K562 (cell line): ENCODE data around the gene BMP10. TPM values are rescaled to one million over a fixed set of nuclear protein-coding genes. Genes with fewer than 3 reads are reported as not detected.

Source experiments
- BACH1 ChIP-seq: fragments of 200-800 bp; sonication (Bioruptor generic); IDR thresholded peaks from 2 replicates; pipeline ENCODE4 v1.6.1; 2016; ENCODE audit warnings: missing genetic modification characterization, missing compliant biosample characterization
- CHD1 ChIP-seq: fragments of 200-600 bp; sonication (generic); IDR thresholded peaks from one replicate; pipeline ENCODE4 v1.6.1; 2012; ENCODE audit warnings: mild to moderate bottlenecking, moderate library complexity, low read length, inconsistent platforms
- HOXB6 ChIP-seq: fragments of 250-450 bp; sonication (Bioruptor Pico); IDR thresholded peaks from 2 replicates; pipeline ENCODE4 v1.5.1; 2022; ENCODE audit warnings: mild to moderate bottlenecking, borderline replicate concordance
- JUND ChIP-seq, 2 experiments: IDR thresholded peaks; 2 replicates in 1 of 2; 3 replicates in 1 of 2; pipeline ENCODE4 v1.6.1; 2011; ENCODE audit warnings: borderline replicate concordance in 2 of 2, low read depth in 2 of 2, low read length in 2 of 2, improper control_type of control experiment in 1 of 2, missing biosample characterization in 1 of 2, missing genetic modification characterization in 1 of 2, missing genetic modification reagents in 1 of 2
- KDM4B ChIP-seq, 2 experiments: fragments of 450-650 bp in 1 of 2; sonication (generic) in 1 of 2; IDR thresholded peaks; 2 replicates each; pipeline ENCODE4 v1.6.1; 2016 to 2017; ENCODE audit warnings: borderline replicate concordance in 2 of 2, antibody characterized with exemption in 1 of 2, low read depth in 1 of 2, mild to moderate bottlenecking in 1 of 2
- NRF1 ChIP-seq, 2 experiments: fragments of 450-650 bp; IDR thresholded peaks in 1 of 2; conservative IDR thresholded peaks in 1 of 2; 2 replicates each; pipeline ENCODE4 v1.6.1; 2014; ENCODE audit warnings: mild to moderate bottlenecking in 2 of 2
- TRIM24 ChIP-seq, 2 experiments: fragments of 450-650 bp; IDR thresholded peaks; 2 replicates each; pipeline ENCODE4 v1.6.1; 2016
- ZKSCAN1 ChIP-seq: fragments of 150-350 bp; IDR thresholded peaks from 2 replicates; pipeline ENCODE4 v1.6.1; 2016; ENCODE audit warnings: low read depth, low read length
- ZNF212 ChIP-seq: fragments of 450-650 bp; formaldehyde crosslinking; IDR thresholded peaks from 2 replicates; pipeline ENCODE4 v1.4.0; 2020; ENCODE audit warnings: mild to moderate bottlenecking
- ZNF263 ChIP-seq: sonication (generic); formaldehyde crosslinking; IDR thresholded peaks from 2 replicates; pipeline ENCODE4 v1.8.0; 2022; ENCODE audit warnings: mild to moderate bottlenecking, missing genetic modification reagents, borderline replicate concordance
- ZNF274 ChIP-seq: IDR thresholded peaks from 2 replicates; pipeline ENCODE4 v1.6.1; 2011; ENCODE audit warnings: low read depth, mild to moderate bottlenecking, low read length, moderate library complexity, borderline replicate concordance
- ZNF395 ChIP-seq: fragments of 200-800 bp; sonication (Bioruptor generic); IDR thresholded peaks from 2 replicates; pipeline ENCODE4 v1.6.1; 2017; ENCODE audit warnings: missing genetic modification characterization, missing compliant biosample characterization
- polyA plus RNA-seq, 8 experiments: library from polyadenylated mRNA; depleted of rRNA in 4 of 8; stranded (reverse) in 5 of 8; unstranded in 3 of 8; fragments of >200 nt; fragmentation: Nextera tagmentation in 2 of 8; fragmentation: Illumina TruSeq in 1 of 8; extraction: Ambion mirVana in 2 of 8; extraction: Trizol in 1 of 8; gene quantifications; 2 replicates each; pipeline versions ENCODE4 v1.2.1 to v1.2.3, GENCODE V29; 2011 to 2014; ENCODE audit warnings: inconsistent platforms in 1 of 8, missing spikeins in 1 of 8
- total RNA-seq, 7 experiments: library from RNA; depleted of rRNA in 6 of 7; stranded (reverse); fragments of >200 nt in 6 of 7; fragmentation: Illumina TruSeq in 2 of 7; extraction: Trizol in 2 of 7; gene quantifications; 2 replicates each; pipeline versions ENCODE4 v1.2.1 to v1.2.3, GENCODE V29; 2011 to 2021; ENCODE audit warnings: low replicate concordance in 1 of 7
- TF ChIP-seq, protein P1 (sequence below): fragments of 250-450 bp; sonication (Bioruptor Pico); IDR thresholded peaks from 2 replicates; pipeline ENCODE4 v1.5.0; 2020; ENCODE audit warnings: mild to moderate bottlenecking, borderline replicate concordance
- TF ChIP-seq, protein P2 (sequence below), 2 experiments: fragments of 450-650 bp; formaldehyde crosslinking in 1 of 2; IDR thresholded peaks; 2 replicates each; pipeline versions ENCODE4 v1.4.0 to v1.6.1; 2014 to 2020; ENCODE audit warnings: mild to moderate bottlenecking in 2 of 2, borderline replicate concordance in 1 of 2, low read depth in 1 of 2

The BMP10 gene
- total and polyA plus RNA-seq, 9 of the 15 experiments (the other 6 are each of a cell fraction or from before 2014, with no cell fraction given): 0.11 to 0.91 (median 0.43) TPM

GRCh38 chr2:68839260-68839833, 31.9 kb downstream of the BMP10 start (continued):
- TF ChIP-seq ZKSCAN1: peak; percentile 44; the same call in 1 of the 2 replicates
- TF ChIP-seq BACH1 (tag): no peak
- TF ChIP-seq NRF1 (conservative IDR thresholded peaks at IDR 0.05 in 1 of 2, IDR thresholded peaks at IDR 0.05 in 1 of 2): no peak
- no peak for TF ChIP-seq HOXB6 (CRISPR knock-in tag)
- TF ChIP-seq JUND (IDR thresholded peaks at IDR 0.05; ENCODE audit: borderline replicate concordance, low read depth, low read length): 0 out of 2 replicates have a peak, but pooled peaks have one; percentile 37
- no peak for TF ChIP-seq JUND (tag; IDR thresholded peaks at IDR 0.05; ENCODE audit: borderline replicate concordance, low read depth, low read length)
- no peak for TF ChIP-seq ZNF263 (CRISPR knock-in tag)
- no peak for TF ChIP-seq CHD1
- no peak for TF ChIP-seq ZNF212 (CRISPR knock-in tag)
- no peak for TF ChIP-seq ZNF395 (CRISPR knock-in tag)
- TF ChIP-seq, protein P1, sequence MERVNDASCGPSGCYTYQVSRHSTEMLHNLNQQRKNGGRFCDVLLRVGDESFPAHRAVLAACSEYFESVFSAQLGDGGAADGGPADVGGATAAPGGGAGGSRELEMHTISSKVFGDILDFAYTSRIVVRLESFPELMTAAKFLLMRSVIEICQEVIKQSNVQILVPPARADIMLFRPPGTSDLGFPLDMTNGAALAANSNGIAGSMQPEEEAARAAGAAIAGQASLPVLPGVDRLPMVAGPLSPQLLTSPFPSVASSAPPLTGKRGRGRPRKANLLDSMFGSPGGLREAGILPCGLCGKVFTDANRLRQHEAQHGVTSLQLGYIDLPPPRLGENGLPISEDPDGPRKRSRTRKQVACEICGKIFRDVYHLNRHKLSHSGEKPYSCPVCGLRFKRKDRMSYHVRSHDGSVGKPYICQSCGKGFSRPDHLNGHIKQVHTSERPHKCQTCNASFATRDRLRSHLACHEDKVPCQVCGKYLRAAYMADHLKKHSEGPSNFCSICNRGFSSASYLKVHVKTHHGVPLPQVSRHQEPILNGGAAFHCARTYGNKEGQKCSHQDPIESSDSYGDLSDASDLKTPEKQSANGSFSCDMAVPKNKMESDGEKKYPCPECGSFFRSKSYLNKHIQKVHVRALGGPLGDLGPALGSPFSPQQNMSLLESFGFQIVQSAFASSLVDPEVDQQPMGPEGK (CRISPR knock-in tag): no peak
- TF ChIP-seq ZNF274: no peak
- TF ChIP-seq, protein P2, sequence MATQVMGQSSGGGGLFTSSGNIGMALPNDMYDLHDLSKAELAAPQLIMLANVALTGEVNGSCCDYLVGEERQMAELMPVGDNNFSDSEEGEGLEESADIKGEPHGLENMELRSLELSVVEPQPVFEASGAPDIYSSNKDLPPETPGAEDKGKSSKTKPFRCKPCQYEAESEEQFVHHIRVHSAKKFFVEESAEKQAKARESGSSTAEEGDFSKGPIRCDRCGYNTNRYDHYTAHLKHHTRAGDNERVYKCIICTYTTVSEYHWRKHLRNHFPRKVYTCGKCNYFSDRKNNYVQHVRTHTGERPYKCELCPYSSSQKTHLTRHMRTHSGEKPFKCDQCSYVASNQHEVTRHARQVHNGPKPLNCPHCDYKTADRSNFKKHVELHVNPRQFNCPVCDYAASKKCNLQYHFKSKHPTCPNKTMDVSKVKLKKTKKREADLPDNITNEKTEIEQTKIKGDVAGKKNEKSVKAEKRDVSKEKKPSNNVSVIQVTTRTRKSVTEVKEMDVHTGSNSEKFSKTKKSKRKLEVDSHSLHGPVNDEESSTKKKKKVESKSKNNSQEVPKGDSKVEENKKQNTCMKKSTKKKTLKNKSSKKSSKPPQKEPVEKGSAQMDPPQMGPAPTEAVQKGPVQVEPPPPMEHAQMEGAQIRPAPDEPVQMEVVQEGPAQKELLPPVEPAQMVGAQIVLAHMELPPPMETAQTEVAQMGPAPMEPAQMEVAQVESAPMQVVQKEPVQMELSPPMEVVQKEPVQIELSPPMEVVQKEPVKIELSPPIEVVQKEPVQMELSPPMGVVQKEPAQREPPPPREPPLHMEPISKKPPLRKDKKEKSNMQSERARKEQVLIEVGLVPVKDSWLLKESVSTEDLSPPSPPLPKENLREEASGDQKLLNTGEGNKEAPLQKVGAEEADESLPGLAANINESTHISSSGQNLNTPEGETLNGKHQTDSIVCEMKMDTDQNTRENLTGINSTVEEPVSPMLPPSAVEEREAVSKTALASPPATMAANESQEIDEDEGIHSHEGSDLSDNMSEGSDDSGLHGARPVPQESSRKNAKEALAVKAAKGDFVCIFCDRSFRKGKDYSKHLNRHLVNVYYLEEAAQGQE (IDR thresholded peaks at IDR 0.05; ENCODE audit: borderline replicate concordance): peak; percentile 90
- TF ChIP-seq, protein P2 (CRISPR knock-in tag; IDR thresholded peaks at IDR 0.05; ENCODE audit: low read depth): no peak
- peak; percentile 10 to 75; a peak in 2 of 4 replicates for TF ChIP-seq TRIM24 (IDR thresholded peaks at IDR 0.05)
- TF ChIP-seq KDM4B (IDR thresholded peaks at IDR 0.05; ENCODE audit: borderline replicate concordance in 2 of 2, low read depth in 1 of 2): no peak
